Trophoblast cell (in vitro differentiated cells and primary cell): Measurements from ENCODE around the gene PELI2.

ENCODE experiments used
- DNase-seq, 2 donors: peaks; one replicate each; pipeline ENCODE4 v3.0.0-alpha.2; 2016
- H2AFZ ChIP-seq: 2 replicates; pipeline ENCODE4 v1.6.1; 2013; ENCODE audit warnings: low read length, moderate library complexity, mild to moderate bottlenecking; ENCODE audit not compliant: insufficient read depth, poor library complexity
- H2AK5ac ChIP-seq: 2 replicates; pipeline ENCODE4 v1.6.1; 2013; ENCODE audit warnings: mild to moderate bottlenecking, low read length
- H2BK120ac ChIP-seq: 2 replicates; pipeline ENCODE4 v1.6.1; 2013; ENCODE audit warnings: low read length, mild to moderate bottlenecking, moderate library complexity; ENCODE audit not compliant: insufficient read depth, poor library complexity
- H2BK12ac ChIP-seq: 2 replicates; pipeline ENCODE4 v1.6.1; 2013; ENCODE audit warnings: mild to moderate bottlenecking, low read length, moderate library complexity
- H2BK5ac ChIP-seq: 2 replicates; pipeline ENCODE4 v1.6.1; 2013; ENCODE audit warnings: low read length, low read depth, moderate library complexity, mild to moderate bottlenecking; ENCODE audit not compliant: poor library complexity
- H3K14ac ChIP-seq: 2 replicates; pipeline ENCODE4 v1.6.1; 2013; ENCODE audit warnings: mild to moderate bottlenecking, low read length
- H3K18ac ChIP-seq: 2 replicates; pipeline ENCODE4 v1.6.1; 2013; ENCODE audit warnings: mild to moderate bottlenecking, low read length
- H3K23ac ChIP-seq: 2 replicates; pipeline ENCODE4 v1.6.1; 2013; ENCODE audit warnings: low read length
- H3K27ac ChIP-seq: 2 replicates; pipeline ENCODE4 v1.5.1; 2013; ENCODE audit warnings: low read depth, mild to moderate bottlenecking, inconsistent platforms, low read length, moderate library complexity
- H3K27me3 ChIP-seq: 2 replicates; pipeline ENCODE4 v1.6.1; 2013; ENCODE audit warnings: inconsistent platforms, mild to moderate bottlenecking, low read length, moderate library complexity; ENCODE audit not compliant: insufficient read depth
- H3K36me3 ChIP-seq, 2 experiments: 1 replicate in 1 of 2; 2 replicates in 1 of 2; pipeline ENCODE4 v1.6.1; 2013; ENCODE audit warnings: low read length in 2 of 2, mild to moderate bottlenecking in 2 of 2, moderate library complexity in 1 of 2; ENCODE audit not compliant: insufficient read depth in 2 of 2, control insufficient read depth in 1 of 2
- H3K4ac ChIP-seq: 2 replicates; pipeline ENCODE4 v1.6.1; 2013; ENCODE audit warnings: low read depth, mild to moderate bottlenecking, low read length, moderate library complexity
- H3K4me1 ChIP-seq, 2 experiments: 1 replicate in 1 of 2; 2 replicates in 1 of 2; pipeline ENCODE4 v1.6.1; 2013; ENCODE audit warnings: low read length in 2 of 2, mild to moderate bottlenecking in 2 of 2, moderate library complexity in 1 of 2; ENCODE audit not compliant: insufficient read depth in 2 of 2, control insufficient read depth in 1 of 2
- H3K4me2 ChIP-seq: 2 replicates; pipeline ENCODE4 v1.6.1; 2013; ENCODE audit warnings: inconsistent platforms, mild to moderate bottlenecking, low read length, moderate library complexity
- H3K4me3 ChIP-seq: 2 replicates; pipeline ENCODE4 v1.5.1; 2013; ENCODE audit warnings: mild to moderate bottlenecking, low read depth, low read length, inconsistent platforms
- H3K79me1 ChIP-seq: one replicate; pipeline ENCODE4 v1.6.1; 2013; ENCODE audit warnings: low read length
- H3K79me2 ChIP-seq: 2 replicates; pipeline ENCODE4 v1.6.1; 2013; ENCODE audit warnings: low read length, mild to moderate bottlenecking; ENCODE audit not compliant: control insufficient read depth, insufficient read depth, poor library complexity
- H3K9ac ChIP-seq: 2 replicates; pipeline ENCODE4 v1.6.1; 2013; ENCODE audit warnings: mild to moderate bottlenecking, low read length
- H3K9me3 ChIP-seq: 2 replicates; pipeline ENCODE4 v1.6.1; 2013; ENCODE audit warnings: low read depth, mild to moderate bottlenecking, control low read depth, inconsistent platforms, low read length; ENCODE audit not compliant: insufficient read depth
- H4K12ac ChIP-seq: 2 replicates; pipeline ENCODE4 v1.6.1; 2013; ENCODE audit warnings: low read depth, mild to moderate bottlenecking, low read length, moderate library complexity
- H4K8ac ChIP-seq: 2 replicates; pipeline ENCODE4 v1.6.1; 2013; ENCODE audit warnings: low read depth, mild to moderate bottlenecking, low read length, moderate library complexity
- H4K91ac ChIP-seq: one replicate; pipeline ENCODE4 v1.6.1; 2013; ENCODE audit warnings: low read depth, mild to moderate bottlenecking, low read length, moderate library complexity
- WGBS: extraction: QIAGEN DNeasy Blood & Tissue Kit; methylation state at CpG from one replicate; pipeline ENCODE4 v1.1.7; 2013; ENCODE audit warnings: missing lambda C conversion rate; ENCODE audit not compliant: insufficient read length, insufficient coverage; ENCODE audit errors: extremely low coverage; 5-methylcytosine and 5-hydroxymethylcytosine counted together

Gene PELI2

GRCh38 chr14:56133547-56133946 is 15.3 kb downstream of the PELI2 start:
- H3K23ac ChIP-seq, result no peak overlapping the region
- DNase-seq, result no peak
- no peak overlapping the region for H2AFZ ChIP-seq
- no peak overlapping the region for H3K27ac ChIP-seq
- no peaks in the 10 kb centered on the region for H3K9me3 ChIP-seq
- H3K36me3 ChIP-seq, result no peaks in the 10 kb centered on the region
- H3K4ac ChIP-seq, result no peak overlapping the region
- H3K18ac ChIP-seq, result no peak overlapping the region
- no peak overlapping the region for H3K4me3 ChIP-seq
- H4K8ac ChIP-seq, result no peak overlapping the region
- H3K4me2 ChIP-seq, result no peak overlapping the region
- H3K27me3 ChIP-seq, result no peaks in the 10 kb centered on the region
- H3K4me1 ChIP-seq, result no peaks in the 10 kb centered on the region
- no peak overlapping the region for H2BK12ac ChIP-seq
- H3K9ac ChIP-seq, result no peak overlapping the region
- H2BK120ac ChIP-seq, result no peak overlapping the region
- H4K12ac ChIP-seq, result no peak overlapping the region
- no peak overlapping the region for H3K14ac ChIP-seq
- no CpG with 5 or more reads among the region's 4 CpGs for WGBS
- H2AK5ac ChIP-seq, result no peak overlapping the region
- no peaks in the 10 kb centered on the region for H3K79me2 ChIP-seq
- H4K91ac ChIP-seq, result no peak overlapping the region
- H2BK5ac ChIP-seq, result no peak overlapping the region
- no peaks in the 10 kb centered on the region for H3K79me1 ChIP-seq

- H3K23ac ChIP-seq, result no peak overlapping the region
- no peak overlapping the region for H3K27ac ChIP-seq
- H4K8ac ChIP-seq, result no peak overlapping the region
- no peak overlapping the region for H4K91ac ChIP-seq
- no peaks in the 10 kb centered on the region for H3K79me2 ChIP-seq
- no peak overlapping the region for H4K12ac ChIP-seq
- no peaks in the 10 kb centered on the region for H3K27me3 ChIP-seq
- H3K36me3 ChIP-seq, result no peaks in the 10 kb centered on the region
- no peak for DNase-seq
- H3K4me1 ChIP-seq, result no peaks in the 10 kb centered on the region
- H3K18ac ChIP-seq, result no peak overlapping the region
- H3K79me1 ChIP-seq, result no peaks in the 10 kb centered on the region
- no peak overlapping the region for H3K14ac ChIP-seq
- H2BK120ac ChIP-seq, result no peak overlapping the region
- H3K4me3 ChIP-seq, result no peak overlapping the region
- no peaks in the 10 kb centered on the region for H3K9me3 ChIP-seq
- no peak overlapping the region for H2BK12ac ChIP-seq
- H2AK5ac ChIP-seq, result no peak overlapping the region
- H2AFZ ChIP-seq, result no peak overlapping the region
- H3K4me2 ChIP-seq, result no peak overlapping the region
- no peak overlapping the region for H3K4ac ChIP-seq
- no peak overlapping the region for H3K9ac ChIP-seq
- H2BK5ac ChIP-seq, result no peak overlapping the region
- 100% methylated on average over 1 of the region's 5 CpGs for WGBS
These were observed 16.8 kb downstream of the PELI2 start for GRCh38 chr14:56135001-56135400.

GRCh38 chr14:56135668-56136067 is 17.5 kb downstream of the PELI2 start:
- H3K4me1 ChIP-seq, result no peaks in the 10 kb centered on the region
- no peak overlapping the region for H2BK120ac ChIP-seq
- no peak overlapping the region for H4K91ac ChIP-seq
- H3K79me2 ChIP-seq, result no peaks in the 10 kb centered on the region
- H3K27ac ChIP-seq, result no peak overlapping the region
- no CpG with 5 or more reads among the region's 1 CpG for WGBS
- H3K79me1 ChIP-seq, result no peaks in the 10 kb centered on the region
- H2AFZ ChIP-seq, result no peak overlapping the region
- no peak overlapping the region for H2AK5ac ChIP-seq
- H3K27me3 ChIP-seq, result no peaks in the 10 kb centered on the region
- no peak overlapping the region for H3K9ac ChIP-seq
- no peak overlapping the region for H3K18ac ChIP-seq
- H3K36me3 ChIP-seq, result no peaks in the 10 kb centered on the region
- no peak for DNase-seq
- no peak overlapping the region for H3K4me2 ChIP-seq
- H4K12ac ChIP-seq, result no peak overlapping the region
- H3K14ac ChIP-seq, result no peak overlapping the region
- no peak overlapping the region for H3K4me3 ChIP-seq
- H2BK5ac ChIP-seq, result no peak overlapping the region
- no peak overlapping the region for H3K4ac ChIP-seq
- peaks cover under 1% of the 10 kb centered on the region for H3K9me3 ChIP-seq
- H3K23ac ChIP-seq, result no peak overlapping the region
- H4K8ac ChIP-seq, result no peak overlapping the region
- no peak overlapping the region for H2BK12ac ChIP-seq

GRCh38 chr14:56136571-56137452 is 18.6 kb downstream of the PELI2 start:
- no peak overlapping the region for H2BK5ac ChIP-seq

More at GRCh38 chr14:56136571-56137452, 18.6 kb downstream of the PELI2 start:
- Histone ChIP-seq H4K8ac (no peak overlapping the region), H3K18ac (no peak overlapping the region), H3K9ac (no peak overlapping the region), H2BK120ac (no peak overlapping the region), H3K79me2 (no peaks in the 10 kb centered on the region), H3K27ac (no peak overlapping the region), H3K9me3 (peaks cover 1% of the 10 kb centered on the region), H3K4me1 (no peaks in the 10 kb centered on the region), H3K79me1 (no peaks in the 10 kb centered on the region), H3K23ac (no peak overlapping the region), H2AFZ (no peak overlapping the region), H2BK12ac (no peak overlapping the region), H3K36me3 (no peaks in the 10 kb centered on the region), H3K4me2 (no peak overlapping the region), H2AK5ac (no peak overlapping the region), H3K27me3 (no peaks in the 10 kb centered on the region), H3K14ac (no peak overlapping the region), H3K4ac (no peak overlapping the region), H4K12ac (no peak overlapping the region), H4K91ac (no peak overlapping the region), H3K4me3 (no peak overlapping the region)
- no CpG with 5 or more reads among the region's 2 CpGs for WGBS
- no peak for DNase-seq
